GM23248 (cell line): Measurements from ENCODE around the gene ZNF275. TPM values are rescaled to one million over a fixed set of nuclear protein-coding genes. Genes with fewer than 3 reads are reported as not detected.

Experiments used
- DNase-seq: peaks from one replicate; pipeline ENCODE4 v3.0.0-alpha.2; 2015
- H2AFZ ChIP-seq: fragments of 200-600 bp; sonication (generic); 2 replicates; pipeline ENCODE4 v1.6.1; 2016; ENCODE audit warnings: antibody characterized with exemption
- H3F3A ChIP-seq: fragments of 200-600 bp; sonication (generic); 2 replicates; pipeline ENCODE4 v1.6.1; 2016; ENCODE audit warnings: mild to moderate bottlenecking, antibody characterized with exemption, mixed run types; ENCODE audit not compliant: insufficient read depth
- H3K27ac ChIP-seq: fragments of 200-600 bp; sonication (generic); 2 replicates; pipeline ENCODE4 v1.5.1; 2016; ENCODE audit warnings: mild to moderate bottlenecking
- H3K27me3 ChIP-seq: fragments of 200-600 bp; sonication (generic); replicated peaks from 2 replicates; pipeline ENCODE4 v1.6.1; 2016; ENCODE audit warnings: mild to moderate bottlenecking; ENCODE audit not compliant: insufficient read depth
- H3K36me3 ChIP-seq: fragments of 200-600 bp; sonication (generic); 2 replicates; pipeline ENCODE4 v1.6.1; 2016; ENCODE audit warnings: low read depth, mild to moderate bottlenecking
- H3K4me1 ChIP-seq: fragments of 200-600 bp; sonication (generic); 2 replicates; pipeline ENCODE4 v1.6.1; 2016; ENCODE audit warnings: mild to moderate bottlenecking; ENCODE audit not compliant: insufficient read depth
- H3K4me2 ChIP-seq: fragments of 200-600 bp; sonication (generic); one replicate; pipeline ENCODE4 v1.6.1; 2016; ENCODE audit warnings: mild to moderate bottlenecking; ENCODE audit not compliant: unreplicated experiment
- H3K4me3 ChIP-seq: fragments of 200-600 bp; sonication (generic); 2 replicates; pipeline ENCODE4 v1.5.1; 2016; ENCODE audit warnings: mild to moderate bottlenecking
- H3K79me2 ChIP-seq: fragments of 200-600 bp; sonication (generic); 2 replicates; pipeline ENCODE4 v1.6.1; 2016; ENCODE audit warnings: mild to moderate bottlenecking; ENCODE audit not compliant: insufficient read depth
- H3K9ac ChIP-seq: fragments of 200-600 bp; sonication (generic); 2 replicates; pipeline ENCODE4 v1.6.1; 2016; ENCODE audit warnings: mild to moderate bottlenecking
- H3K9me2 ChIP-seq: fragments of 200-600 bp; sonication (generic); 2 replicates; pipeline ENCODE4 v1.6.1; 2016; ENCODE audit warnings: mixed run types, mild to moderate bottlenecking, moderate library complexity; ENCODE audit not compliant: insufficient read depth
- H3K9me3 ChIP-seq: fragments of 200-600 bp; sonication (generic); one replicate; pipeline ENCODE4 v1.6.1; 2017; ENCODE audit warnings: low read depth
- H4K20me1 ChIP-seq: fragments of 200-600 bp; sonication (generic); 2 replicates; pipeline ENCODE4 v1.6.0; 2016; ENCODE audit not compliant: insufficient read depth
- EZH2 ChIP-seq: fragments of 200-600 bp; sonication (generic); IDR thresholded peaks from 2 replicates; pipeline ENCODE4 v1.6.1; 2018; ENCODE audit warnings: antibody characterized with exemption, mild to moderate bottlenecking; ENCODE audit not compliant: insufficient read depth, poor library complexity, severe bottlenecking
- EZH2phosphoT487 ChIP-seq: fragments of 200-600 bp; sonication (generic); IDR thresholded peaks from 2 replicates; pipeline ENCODE4 v1.6.1; 2018; ENCODE audit warnings: antibody characterized with exemption, moderate library complexity, mild to moderate bottlenecking, low read depth; ENCODE audit not compliant: insufficient read depth
- WGBS, 2 experiments: methylation state at CpG; one replicate each; pipeline ENCODE4 v1.1.6; 2015 to 2017; ENCODE audit warnings: low lambda C conversion rate in 2 of 2, low coverage in 1 of 2; ENCODE audit errors: missing lambda C conversion rate in 2 of 2; 5-methylcytosine and 5-hydroxymethylcytosine counted together
- in situ Hi-C: fragments of 300-500 bp; cut with MboI; formaldehyde crosslinking; loops from 2 replicates; pipeline ENCODE4 v1.15.0; 2020
- polyA plus RNA-seq: library from polyadenylated mRNA; unstranded; fragments of >200 nt; fragmentation: Nextera tagmentation; extraction: Ambion mirVana; gene quantifications from 2 replicates; pipeline ENCODE4 v1.2.1, GENCODE V29; 2016
- small RNA-seq: library from RNA; depleted of rRNA; stranded (forward); fragments of <200 nt; gene quantifications from one replicate; pipeline ENCODE3, GENCODE V24; 2014; ENCODE audit warnings: low read depth, low replicate concordance
- total RNA-seq: library from RNA; depleted of rRNA; stranded (reverse); fragments of >200 nt; shearing (Covaris generic); gene quantifications from 2 replicates; pipeline ENCODE4 v1.2.3, GENCODE V29; 2014; rRNA removed

The ZNF275 gene
- total and polyA plus RNA-seq, 2 experiments from 2014 or later = 6.5 to 11.5 TPM

DNA sequence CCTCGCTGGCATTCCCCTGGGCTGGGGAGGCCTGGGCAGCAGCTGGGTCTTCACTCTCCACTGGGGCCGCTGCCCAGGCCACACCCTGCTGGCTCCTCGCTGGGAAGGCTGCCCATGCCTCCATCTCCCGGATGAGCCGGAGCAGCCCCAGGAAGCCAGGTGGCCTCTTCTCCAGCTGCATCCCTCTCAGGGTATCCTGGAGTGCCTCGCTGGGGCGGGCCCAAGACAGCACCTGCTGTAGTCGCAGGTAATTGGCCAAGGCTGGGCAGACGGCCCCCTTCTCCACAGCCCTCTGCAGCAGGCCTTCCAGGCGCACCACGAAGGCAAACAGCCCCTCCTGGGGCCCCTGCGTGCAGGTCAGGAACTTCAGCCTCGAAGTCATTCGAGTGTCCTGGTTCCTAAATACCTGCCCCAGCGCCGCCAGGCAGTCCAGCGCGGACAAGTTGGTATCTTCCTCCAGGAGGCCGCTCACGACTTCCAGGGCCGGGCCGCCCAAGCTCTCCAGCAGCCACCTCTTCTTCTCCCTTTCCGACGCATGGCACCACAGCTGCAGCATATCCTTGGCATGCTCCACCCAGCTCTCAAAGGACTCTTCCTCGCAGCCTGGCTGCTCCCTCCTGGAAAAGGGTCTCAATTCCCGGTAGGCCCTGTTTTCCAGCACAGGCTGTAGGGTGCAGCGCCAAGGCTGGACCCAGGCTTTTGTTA is 63.5 kb downstream of the ZNF275 start:
- H3K36me3 ChIP-seq = no peaks in the 10 kb centered on the region
- TF ChIP-seq EZH2phosphoT487 = no peak
- TF ChIP-seq EZH2 = no peak
- H3K9ac ChIP-seq = no peak overlapping the region
- no peaks in the 10 kb centered on the region for H3K27me3 ChIP-seq
- H3K27ac ChIP-seq = no peak overlapping the region
- 58 to 63% methylated on average over 11 to 25 of the region's 27 CpGs for WGBS, 2 experiments
- DNase-seq = no peak
- no peak overlapping the region for H3K4me3 ChIP-seq
- H3K4me2 ChIP-seq = no peak overlapping the region
- H3K4me1 ChIP-seq = no peaks in the 10 kb centered on the region
- no peaks in the 10 kb centered on the region for H3K9me3 ChIP-seq
- in situ Hi-C loops = no loop called here
- H3K9me2 ChIP-seq = no peaks in the 10 kb centered on the region
- no peak overlapping the region for H2AFZ ChIP-seq
- no peaks in the 10 kb centered on the region for H4K20me1 ChIP-seq
- no peaks in the 10 kb centered on the region for H3F3A ChIP-seq
- no peaks in the 10 kb centered on the region for H3K79me2 ChIP-seq

DNA sequence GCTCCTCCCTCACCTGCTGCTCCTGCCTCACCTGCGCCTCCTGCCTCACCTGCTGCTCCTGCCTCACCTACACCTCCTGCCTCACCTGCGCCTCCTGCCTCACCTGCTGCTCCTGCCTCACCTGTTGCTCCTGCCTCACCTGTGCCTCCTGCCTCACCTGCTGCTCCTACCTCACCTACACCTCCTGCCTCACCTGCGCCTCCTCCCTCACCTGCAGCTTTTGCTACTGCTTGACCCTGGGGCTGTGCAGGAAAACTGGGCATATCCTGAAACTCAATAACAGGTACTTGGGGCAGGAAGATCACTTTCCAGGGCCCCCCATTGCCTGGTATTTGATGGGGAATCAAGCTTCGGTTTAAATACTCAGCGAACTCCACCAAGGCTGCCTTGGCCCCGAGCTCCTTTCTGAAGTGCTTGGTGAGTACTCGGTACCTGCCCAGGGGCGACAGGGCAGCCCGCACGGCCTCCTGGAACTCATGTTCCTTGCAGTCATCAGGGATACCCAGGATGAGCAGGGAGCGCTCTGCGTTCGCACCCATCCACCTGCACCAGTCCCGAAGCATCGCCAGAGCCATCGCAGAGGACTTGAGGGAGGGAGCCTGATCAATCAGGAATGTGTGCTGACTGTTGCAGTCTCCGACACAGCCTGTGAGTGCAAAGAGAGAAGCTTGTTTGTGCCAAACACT is 64.5 kb downstream of the ZNF275 start:
- no peak overlapping the region for H3K27ac ChIP-seq
- H4K20me1 ChIP-seq = no peaks in the 10 kb centered on the region
- no peak overlapping the region for H3K4me3 ChIP-seq
- H3K4me1 ChIP-seq = no peaks in the 10 kb centered on the region
- no peaks in the 10 kb centered on the region for H3K36me3 ChIP-seq
- H3K79me2 ChIP-seq = no peaks in the 10 kb centered on the region
- H3K9ac ChIP-seq = no peak overlapping the region
- in situ Hi-C loops = no loop called here
- no peak overlapping the region for H2AFZ ChIP-seq
- no peaks in the 10 kb centered on the region for H3K27me3 ChIP-seq
- H3F3A ChIP-seq = no peaks in the 10 kb centered on the region
- H3K4me2 ChIP-seq = no peak overlapping the region
- H3K9me3 ChIP-seq = no peaks in the 10 kb centered on the region
- no peak for TF ChIP-seq EZH2phosphoT487
- no peak for TF ChIP-seq EZH2
- DNase-seq = no peak
- WGBS, 2 experiments = 75 to 85% methylated on average over 6 to 14 of the region's 17 CpGs
- H3K9me2 ChIP-seq = no peaks in the 10 kb centered on the region

DNA sequence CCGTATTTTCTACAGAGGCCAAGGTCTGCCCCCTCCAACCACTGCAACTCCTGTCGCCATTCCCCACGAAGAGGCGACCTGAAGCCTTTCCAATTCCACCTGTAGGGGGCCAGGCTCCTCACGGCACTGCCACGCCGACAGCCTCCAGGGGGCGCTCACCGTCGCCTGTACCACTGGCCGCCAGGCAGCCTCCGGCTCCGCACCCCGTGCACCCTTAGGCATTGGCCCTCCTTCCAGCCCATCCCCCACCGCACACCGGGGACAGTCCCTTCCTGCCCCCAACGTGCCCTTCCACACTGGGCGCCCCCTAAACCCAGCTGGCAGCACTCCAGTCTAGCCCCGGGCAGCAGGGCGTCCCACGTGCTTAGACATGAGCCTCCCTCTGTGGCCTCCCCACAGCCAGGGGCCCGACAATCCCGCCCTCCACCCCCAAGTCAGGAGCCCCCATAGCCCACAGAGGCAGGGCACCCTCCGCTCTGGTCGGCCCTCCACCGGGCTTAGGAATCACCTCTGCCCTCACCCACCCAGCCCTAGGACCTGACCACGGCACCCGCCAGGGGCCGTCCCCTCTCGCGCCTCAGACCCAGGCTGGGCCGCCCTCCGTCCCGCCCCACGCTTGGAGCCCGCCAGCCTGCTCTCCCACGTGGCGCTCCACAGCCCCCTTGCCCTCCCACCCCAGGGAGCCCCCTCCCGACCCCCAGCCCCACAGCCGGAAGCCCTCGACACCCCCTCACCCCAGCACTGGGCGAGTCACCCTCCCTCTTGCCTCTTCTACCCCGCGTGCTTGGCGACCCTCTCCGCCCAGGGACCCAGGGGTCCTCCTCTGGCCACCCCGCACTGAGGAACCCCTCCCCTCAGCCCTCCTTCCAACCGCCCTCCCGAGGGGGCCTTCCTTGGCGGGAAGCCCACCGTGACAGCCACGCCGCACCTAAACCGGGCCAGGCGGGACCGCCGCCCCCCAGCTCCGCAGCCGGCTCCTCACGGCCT is 66.5 kb downstream of the ZNF275 start:
- 43 to 79% methylated on average over 3 to 57 of the region's 60 CpGs for WGBS, 2 experiments
- no peak overlapping the region for H3K27ac ChIP-seq
- H4K20me1 ChIP-seq = no peaks in the 10 kb centered on the region
- DNase-seq = peak; percentile 24
- H3K4me2 ChIP-seq = no peak overlapping the region
- TF ChIP-seq EZH2 (no peak), EZH2phosphoT487 (no peak)
- in situ Hi-C loops = no loop called here
- H3K9ac ChIP-seq = no peak overlapping the region
- no peaks in the 10 kb centered on the region for H3K9me3 ChIP-seq
- H3K4me3 ChIP-seq = no peak overlapping the region
- H3F3A ChIP-seq = no peaks in the 10 kb centered on the region
- no peaks in the 10 kb centered on the region for H3K9me2 ChIP-seq
- no peaks in the 10 kb centered on the region for H3K27me3 ChIP-seq
- H2AFZ ChIP-seq = no peak overlapping the region
- no peaks in the 10 kb centered on the region for H3K36me3 ChIP-seq
- no peaks in the 10 kb centered on the region for H3K4me1 ChIP-seq
- no peaks in the 10 kb centered on the region for H3K79me2 ChIP-seq

DNA sequence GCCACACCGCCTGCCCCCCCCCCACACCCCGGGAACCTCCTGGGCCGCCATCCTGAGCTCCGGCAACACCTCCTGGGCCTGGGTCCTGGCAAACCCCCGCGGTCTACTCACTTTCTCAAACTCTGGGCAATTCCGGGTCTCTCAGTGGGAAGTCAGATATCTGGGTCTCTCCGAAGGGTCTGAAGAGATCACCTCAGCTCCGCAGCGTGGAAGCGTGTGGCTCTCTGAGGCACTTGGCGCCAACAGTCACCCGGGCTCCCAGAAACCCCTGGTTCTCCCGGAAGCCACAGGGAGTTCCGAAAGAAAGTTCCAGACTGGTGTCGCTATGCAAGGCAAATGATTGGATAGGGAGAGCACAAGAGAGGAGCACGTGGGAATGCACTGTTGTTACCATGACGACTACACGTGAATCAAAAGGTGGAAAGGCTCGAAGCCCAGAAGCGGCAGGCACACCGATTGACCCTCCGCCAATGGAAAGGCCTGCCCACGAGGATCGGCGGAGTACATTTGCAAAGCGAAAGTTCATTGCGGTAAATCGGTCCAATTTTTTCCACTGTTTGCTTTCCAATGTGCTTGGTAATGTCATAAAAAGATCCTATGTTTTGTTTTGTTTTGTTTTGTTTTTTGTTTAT is 67.3 kb downstream of the ZNF275 start, which contains the start of gene PNMA6E:
TSS of gene PNMA6E (minus strand) at position 218 of the 632 bp plus-strand sequence. CDS start 2,501 bp downstream, outside the sequence.
- DNase-seq = no peak
- Histone ChIP-seq H3K27ac (no peak within 1 kb of the TSS), H2AFZ (no peak within 1 kb of the TSS), H3K4me1 (no peaks in the 10 kb centered on the region), H3K9ac (no peak within 1 kb of the TSS), H3K27me3 (no peaks in the 10 kb centered on the region), H3K4me2 (no peak within 1 kb of the TSS), H3K79me2 (no peaks in the 10 kb centered on the region), H3K4me3 (no peak within 1 kb of the TSS), H3F3A (no peaks in the 10 kb centered on the region), H3K9me3 (no peaks in the 10 kb centered on the region), H3K36me3 (no peaks in the 10 kb centered on the region), H4K20me1 (no peaks in the 10 kb centered on the region), H3K9me2 (no peaks in the 10 kb centered on the region)
- 92 to 93% methylated on average over 20 to 27 of the region's 29 CpGs for WGBS, 2 experiments
- no peak for TF ChIP-seq EZH2
- no peak for TF ChIP-seq EZH2phosphoT487
- in situ Hi-C loops = no loop called here

Small RNAs within 50 kb of the gene (small RNA-seq; reads per million reads assigned to genes)
- not detected for gene AC152007.1

Other genes starting within 250 kb of the ZNF275 start
- not detected in 2 replicates for gene MAGEA1, start 154.9 kb upstream of the ZNF275 start, total RNA-seq
- gene MAGEA1, start 154.9 kb upstream of the ZNF275 start, polyA plus RNA-seq = not detected in 2 replicates
- not detected in 2 replicates for gene PNMA6F, start 12.4 kb upstream of the ZNF275 start, total RNA-seq
- gene PNMA6F, start 12.4 kb upstream of the ZNF275 start, polyA plus RNA-seq = not detected in 2 replicates
- not detected in 2 replicates for gene PNMA6E, start 67.2 kb downstream of the ZNF275 start, total RNA-seq
- not detected in 2 replicates for gene PNMA6E, start 67.2 kb downstream of the ZNF275 start, polyA plus RNA-seq
- 0.11 TPM in 1 of 2 replicates, not detected in the other for gene ZFP92, start 77.3 kb downstream of the ZNF275 start, total RNA-seq
- not detected in 2 replicates for gene ZFP92, start 77.3 kb downstream of the ZNF275 start, polyA plus RNA-seq
- 0.76 and 6.2 TPM in 2 replicates for gene TREX2, start 111.9 kb downstream of the ZNF275 start, total RNA-seq
- gene TREX2, start 111.9 kb downstream of the ZNF275 start, polyA plus RNA-seq = 0.24 and 0.25 TPM in 2 replicates
- gene HAUS7, start 136.4 kb downstream of the ZNF275 start, total RNA-seq = 18.1 and 28.3 TPM in 2 replicates
- 17.3 and 24.5 TPM in 2 replicates for gene HAUS7, start 136.4 kb downstream of the ZNF275 start, polyA plus RNA-seq
- 115 and 129 TPM in 2 replicates for gene BGN, start 160.8 kb downstream of the ZNF275 start, total RNA-seq
- gene BGN, start 160.8 kb downstream of the ZNF275 start, polyA plus RNA-seq = 308 and 314 TPM in 2 replicates
- not detected in 2 replicates for gene ATP2B3, start 183.5 kb downstream of the ZNF275 start, total RNA-seq
- gene ATP2B3, start 183.5 kb downstream of the ZNF275 start, polyA plus RNA-seq = not detected in 2 replicates